Measurements from ENCODE around the gene CPNE6. TPM values are rescaled to one million over a fixed set of nuclear protein-coding genes. Genes with fewer than 3 reads are reported as not detected.

CPNE6 gene
- total RNA-seq, 4 donors from 2014 or later = 0.76 TPM; not detected in 3

- H3K27me3 ChIP-seq = no peaks in the 10 kb centered on the region
- no peak overlapping the region for H3K4me3 ChIP-seq
- H3K27ac ChIP-seq = no peak overlapping the region
- TF ChIP-seq POLR2A (IDR thresholded peaks at IDR 0.05) (no peak), CTCF (IDR thresholded peaks at IDR 0.05) (no peak)
- no peak for DNase-seq
- H3K4me1 ChIP-seq = peaks cover 0 to 5% of the 10 kb centered on the region in 2 donors
- H3K9me3 ChIP-seq = no peaks in the 10 kb centered on the region
- H3K36me3 ChIP-seq = no peaks in the 10 kb centered on the region
- intact Hi-C loops (cut with DNase I; ENCODE audit: low total_unique reads) = no loop called here
Measured at GRCh38 chr14:24054324-24054641, 17.1 kb upstream of the CPNE6 start.

- intact Hi-C loops (cut with DNase I; ENCODE audit: low total_unique reads) = loop anchor here (5.0 kb wide), 1 partner anchor 38 kb away; the partner anchor contains the start of gene PCK2
- DNase-seq = no peak
- Histone ChIP-seq H3K4me1 (peaks cover 0 to 5% of the 10 kb centered on the region in 2 donors), H3K9me3 (no peaks in the 10 kb centered on the region), H3K27ac (no peak overlapping the region), H3K36me3 (no peaks in the 10 kb centered on the region), H3K27me3 (no peaks in the 10 kb centered on the region), H3K4me3 (no peak overlapping the region)
- TF ChIP-seq CTCF (IDR thresholded peaks at IDR 0.05) = no peak
- no peak for TF ChIP-seq POLR2A (IDR thresholded peaks at IDR 0.05)
Measured at GRCh38 chr14:24054646-24055045, 16.7 kb upstream of the CPNE6 start.

GRCh38 chr14:24055971-24056799 lies 15.2 kb upstream of the CPNE6 start:
- peaks cover 0 to 5% of the 10 kb centered on the region in 2 donors for H3K4me1 ChIP-seq
- H3K9me3 ChIP-seq = no peaks in the 10 kb centered on the region
- no peak for DNase-seq
- no peak overlapping the region for H3K27ac ChIP-seq
- H3K27me3 ChIP-seq = no peaks in the 10 kb centered on the region
- H3K36me3 ChIP-seq = no peaks in the 10 kb centered on the region
- no peak overlapping the region for H3K4me3 ChIP-seq
- intact Hi-C loops (cut with DNase I; ENCODE audit: low total_unique reads) = loop anchor here (5.0 kb wide), 1 partner anchor 36 kb away; the partner anchor contains the start of gene PCK2
- TF ChIP-seq CTCF (IDR thresholded peaks at IDR 0.05) (no peak), POLR2A (IDR thresholded peaks at IDR 0.05) (no peak)

- TF ChIP-seq CTCF (IDR thresholded peaks at IDR 0.05) (no peak), POLR2A (IDR thresholded peaks at IDR 0.05) (no peak)
- no peaks in the 10 kb centered on the region for H3K27me3 ChIP-seq
- no peak for DNase-seq
- H3K4me1 ChIP-seq = peaks cover 0 to 5% of the 10 kb centered on the region in 2 donors
- intact Hi-C loops (cut with DNase I; ENCODE audit: low total_unique reads) = loop anchor here (5.0 kb wide), 1 partner anchor 36 kb away; the partner anchor contains the start of gene PCK2
- no peak overlapping the region for H3K27ac ChIP-seq
- H3K4me3 ChIP-seq = no peak overlapping the region
- no peaks in the 10 kb centered on the region for H3K36me3 ChIP-seq
- H3K9me3 ChIP-seq = no peaks in the 10 kb centered on the region
Measured at GRCh38 chr14:24056800-24057184, 14.6 kb upstream of the CPNE6 start.

GRCh38 chr14:24057271-24057670 lies 14.1 kb upstream of the CPNE6 start:
- Histone ChIP-seq H3K4me3 (no peak overlapping the region), H3K4me1 (peaks cover 0 to under 1% of the 10 kb centered on the region in 2 donors), H3K36me3 (no peaks in the 10 kb centered on the region), H3K9me3 (no peaks in the 10 kb centered on the region), H3K27me3 (no peaks in the 10 kb centered on the region), H3K27ac (no peak overlapping the region)
- DNase-seq = no peak
- TF ChIP-seq CTCF (IDR thresholded peaks at IDR 0.05) = no peak
- no peak for TF ChIP-seq POLR2A (IDR thresholded peaks at IDR 0.05)
- intact Hi-C loops (cut with DNase I; ENCODE audit: low total_unique reads) = loop anchor here (5.0 kb wide), 1 partner anchor 35 kb away; the partner anchor contains the start of gene PCK2

Measured in uterus (tissue), 4 donors.